ENCODE data around the gene NEU3.
"Not testable (repeated sequence)": the region's sequence is repeated elsewhere in the genome, so short reads cannot be mapped to it uniquely, and the experiment has no call there.

Gene NEU3

GRCh38 chr11:75014129-75014528 is 25.4 kb downstream of the NEU3 start:
- Histone ChIP-seq H3K27me3 (ENCODE audit: low read depth, low read length) (no peaks in the 10 kb centered on the region), H3K36me3 (ENCODE audit: control insufficient read depth in 1 of 2, insufficient read depth in 2 of 2, low read length in 2 of 2) (peaks cover 5 to 9% of the 10 kb centered on the region in 2 donors), H3K9me3 (ENCODE audit: control insufficient read depth in 1 of 2, low read length in 2 of 2) (no peaks in the 10 kb centered on the region), H3K4me3 (ENCODE audit: low read depth in 1 of 2, low read length in 2 of 2) (no peak overlapping the region), H3K27ac (ENCODE audit: low read length) (no peak overlapping the region), H3K4me1 (ENCODE audit: control insufficient read depth in 1 of 2, insufficient read depth in 2 of 2, low read length in 2 of 2) (no peaks in the 10 kb centered on the region)

DNA sequence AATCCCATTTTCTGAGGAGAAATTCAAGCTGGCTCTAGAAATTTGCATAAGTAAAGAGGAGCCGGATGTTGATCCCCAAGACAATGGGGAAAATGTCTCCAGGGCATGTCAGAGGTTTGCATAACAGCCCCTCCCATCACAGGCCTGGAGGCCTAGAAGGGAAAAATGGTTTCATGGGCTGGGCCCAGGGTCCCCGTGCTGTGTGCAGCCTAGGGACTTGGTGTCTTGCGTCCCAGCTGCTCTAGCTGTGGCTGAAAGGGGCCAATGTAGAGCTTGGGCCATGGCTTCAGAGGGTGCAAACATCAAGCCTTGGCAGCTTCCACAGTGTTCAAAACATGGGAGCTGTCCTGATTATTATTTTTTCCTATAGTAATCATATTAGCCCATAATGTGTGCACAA is 30.5 kb downstream of the NEU3 start:
- H3K4me1 ChIP-seq (ENCODE audit: control insufficient read depth in 1 of 2, insufficient read depth in 2 of 2, low read length in 2 of 2); H3K27ac ChIP-seq (ENCODE audit: low read length); H3K9me3 ChIP-seq (ENCODE audit: control insufficient read depth in 1 of 2, low read length in 2 of 2); H3K4me3 ChIP-seq (ENCODE audit: low read depth in 1 of 2, low read length in 2 of 2); H3K36me3 ChIP-seq (ENCODE audit: control insufficient read depth in 1 of 2, insufficient read depth in 2 of 2, low read length in 2 of 2); H3K27me3 ChIP-seq (ENCODE audit: low read depth, low read length): not testable (repeated sequence)

- H3K27me3 ChIP-seq (ENCODE audit: low read depth, low read length); H3K4me1 ChIP-seq (ENCODE audit: control insufficient read depth in 1 of 2, insufficient read depth in 2 of 2, low read length in 2 of 2); H3K4me3 ChIP-seq (ENCODE audit: low read depth in 1 of 2, low read length in 2 of 2); H3K27ac ChIP-seq (ENCODE audit: low read length); H3K36me3 ChIP-seq (ENCODE audit: control insufficient read depth in 1 of 2, insufficient read depth in 2 of 2, low read length in 2 of 2); H3K9me3 ChIP-seq (ENCODE audit: control insufficient read depth in 1 of 2, low read length in 2 of 2): not testable (repeated sequence)
Measured at GRCh38 chr11:75020328-75020727, 31.6 kb downstream of the NEU3 start.

DNA sequence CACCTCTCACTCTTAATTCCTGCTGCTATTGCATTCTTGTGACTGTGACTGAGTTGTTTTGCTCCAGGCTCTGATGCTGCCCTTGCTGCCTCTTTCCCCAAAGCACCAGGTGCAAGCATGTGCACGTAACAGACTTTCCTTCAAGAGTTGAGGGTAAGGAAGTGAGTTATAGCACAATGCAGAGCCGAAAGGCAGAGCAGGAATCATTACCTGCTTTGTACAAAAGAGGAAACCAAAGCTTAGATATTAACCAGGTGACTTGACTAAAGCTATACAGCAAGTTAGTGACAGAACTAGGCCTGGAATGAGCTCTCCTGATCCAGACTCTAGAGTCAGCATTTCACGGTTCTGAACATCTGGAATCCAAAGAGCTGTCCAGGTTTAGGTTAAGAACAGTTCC is 33.6 kb downstream of the NEU3 start:
- H3K36me3 ChIP-seq (ENCODE audit: control insufficient read depth in 1 of 2, insufficient read depth in 2 of 2, low read length in 2 of 2) = no peaks in the 10 kb centered on the region
- H3K4me3 ChIP-seq (ENCODE audit: low read depth in 1 of 2, low read length in 2 of 2) = no peak overlapping the region
- no peaks in the 10 kb centered on the region for H3K27me3 ChIP-seq (ENCODE audit: low read depth, low read length)
- H3K4me1 ChIP-seq (ENCODE audit: control insufficient read depth in 1 of 2, insufficient read depth in 2 of 2, low read length in 2 of 2) = peaks cover 0 to 5% of the 10 kb centered on the region in 2 donors
- H3K9me3 ChIP-seq (ENCODE audit: control insufficient read depth in 1 of 2, low read length in 2 of 2) = no peaks in the 10 kb centered on the region
- no peak overlapping the region for H3K27ac ChIP-seq (ENCODE audit: low read length)

- Histone ChIP-seq H3K9me3 (ENCODE audit: control insufficient read depth in 1 of 2, low read length in 2 of 2) (no peaks in the 10 kb centered on the region), H3K4me3 (ENCODE audit: low read depth in 1 of 2, low read length in 2 of 2) (no peak overlapping the region), H3K27me3 (ENCODE audit: low read depth, low read length) (no peaks in the 10 kb centered on the region), H3K36me3 (ENCODE audit: control insufficient read depth in 1 of 2, insufficient read depth in 2 of 2, low read length in 2 of 2) (no peaks in the 10 kb centered on the region), H3K27ac (ENCODE audit: low read length) (no peak overlapping the region), H3K4me1 (ENCODE audit: control insufficient read depth in 1 of 2, insufficient read depth in 2 of 2, low read length in 2 of 2) (peaks cover 0 to 5% of the 10 kb centered on the region in 2 donors)
Measured at GRCh38 chr11:75022759-75023396, 34.1 kb downstream of the NEU3 start.

GRCh38 chr11:75023446-75024067 is 34.8 kb downstream of the NEU3 start:
- Histone ChIP-seq H3K27me3 (ENCODE audit: low read depth, low read length) (no peaks in the 10 kb centered on the region), H3K4me1 (ENCODE audit: control insufficient read depth in 1 of 2, insufficient read depth in 2 of 2, low read length in 2 of 2) (peaks cover 0 to 5% of the 10 kb centered on the region in 2 donors), H3K9me3 (ENCODE audit: control insufficient read depth in 1 of 2, low read length in 2 of 2) (no peaks in the 10 kb centered on the region), H3K4me3 (ENCODE audit: low read depth in 1 of 2, low read length in 2 of 2) (no peak overlapping the region), H3K36me3 (ENCODE audit: control insufficient read depth in 1 of 2, insufficient read depth in 2 of 2, low read length in 2 of 2) (no peaks in the 10 kb centered on the region), H3K27ac (ENCODE audit: low read length) (no peak overlapping the region)

DNA sequence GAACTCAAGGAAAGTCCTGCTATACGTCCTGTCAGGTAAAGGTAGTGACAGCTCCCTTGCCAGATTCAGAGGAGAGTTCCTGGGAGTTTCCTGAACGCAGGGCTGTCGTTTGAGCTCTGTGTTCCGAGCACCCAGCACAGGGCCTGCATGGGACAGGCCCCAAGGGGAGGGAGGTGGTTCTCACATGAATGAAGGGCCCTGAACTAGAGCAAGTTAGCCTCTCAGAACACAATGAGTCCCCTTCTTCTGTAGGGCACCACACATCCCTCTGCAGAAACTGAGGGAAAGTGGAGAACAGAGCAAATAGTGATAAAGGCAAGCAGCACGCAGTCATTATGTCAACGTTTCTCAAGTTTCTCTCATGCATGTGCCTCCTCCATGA is 35.3 kb downstream of the NEU3 start:
- no peaks in the 10 kb centered on the region for H3K36me3 ChIP-seq (ENCODE audit: control insufficient read depth in 1 of 2, insufficient read depth in 2 of 2, low read length in 2 of 2)
- no peak overlapping the region for H3K4me3 ChIP-seq (ENCODE audit: low read depth in 1 of 2, low read length in 2 of 2)
- peaks cover 0 to 5% of the 10 kb centered on the region in 2 donors for H3K4me1 ChIP-seq (ENCODE audit: control insufficient read depth in 1 of 2, insufficient read depth in 2 of 2, low read length in 2 of 2)
- H3K9me3 ChIP-seq (ENCODE audit: control insufficient read depth in 1 of 2, low read length in 2 of 2) = no peaks in the 10 kb centered on the region
- no peak overlapping the region for H3K27ac ChIP-seq (ENCODE audit: low read length)
- no peaks in the 10 kb centered on the region for H3K27me3 ChIP-seq (ENCODE audit: low read depth, low read length)

- H3K9me3 ChIP-seq (ENCODE audit: control insufficient read depth in 1 of 2, low read length in 2 of 2) = no peaks in the 10 kb centered on the region
- no peak overlapping the region for H3K27ac ChIP-seq (ENCODE audit: low read length)
- no peak overlapping the region for H3K4me3 ChIP-seq (ENCODE audit: low read depth in 1 of 2, low read length in 2 of 2)
- H3K27me3 ChIP-seq (ENCODE audit: low read depth, low read length) = no peaks in the 10 kb centered on the region
- no peaks in the 10 kb centered on the region for H3K36me3 ChIP-seq (ENCODE audit: control insufficient read depth in 1 of 2, insufficient read depth in 2 of 2, low read length in 2 of 2)
- H3K4me1 ChIP-seq (ENCODE audit: control insufficient read depth in 1 of 2, insufficient read depth in 2 of 2, low read length in 2 of 2) = peaks cover 0 to 5% of the 10 kb centered on the region in 2 donors
Measured at GRCh38 chr11:75024764-75025211, 36.1 kb downstream of the NEU3 start.

- Histone ChIP-seq H3K4me3 (ENCODE audit: low read depth in 1 of 2, low read length in 2 of 2) (no peak overlapping the region), H3K36me3 (ENCODE audit: control insufficient read depth in 1 of 2, insufficient read depth in 2 of 2, low read length in 2 of 2) (no peaks in the 10 kb centered on the region), H3K27me3 (ENCODE audit: low read depth, low read length) (no peaks in the 10 kb centered on the region), H3K27ac (ENCODE audit: low read length) (no peak overlapping the region), H3K4me1 (ENCODE audit: control insufficient read depth in 1 of 2, insufficient read depth in 2 of 2, low read length in 2 of 2) (peaks cover 0 to 5% of the 10 kb centered on the region in 2 donors), H3K9me3 (ENCODE audit: control insufficient read depth in 1 of 2, low read length in 2 of 2) (no peaks in the 10 kb centered on the region)
Measured at GRCh38 chr11:75025561-75025960, 36.8 kb downstream of the NEU3 start.

DNA sequence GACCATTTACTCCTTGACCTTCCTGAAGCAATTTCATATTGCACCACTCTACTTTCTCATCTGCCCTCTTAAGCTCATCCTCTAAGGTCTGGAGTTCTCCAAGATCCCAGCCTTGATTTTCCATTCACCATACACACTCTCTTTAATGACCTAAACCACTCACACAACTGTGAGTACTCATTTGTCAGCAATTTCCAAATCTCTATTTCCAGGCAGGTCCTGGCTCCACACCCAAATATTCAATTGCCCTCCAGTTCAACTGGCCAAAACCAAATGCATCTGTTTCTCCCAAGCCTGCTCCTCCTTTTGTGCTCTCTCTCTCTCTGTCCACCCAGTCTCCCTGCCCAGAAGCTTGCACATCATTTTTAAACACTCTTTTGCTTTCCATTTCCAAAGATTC is 39.6 kb downstream of the NEU3 start:
- Histone ChIP-seq H3K9me3 (ENCODE audit: control insufficient read depth in 1 of 2, low read length in 2 of 2) (no peaks in the 10 kb centered on the region), H3K36me3 (ENCODE audit: control insufficient read depth in 1 of 2, insufficient read depth in 2 of 2, low read length in 2 of 2) (no peaks in the 10 kb centered on the region), H3K4me3 (ENCODE audit: low read depth in 1 of 2, low read length in 2 of 2) (no peak overlapping the region), H3K27me3 (ENCODE audit: low read depth, low read length) (no peaks in the 10 kb centered on the region), H3K27ac (ENCODE audit: low read length) (no peak overlapping the region), H3K4me1 (ENCODE audit: control insufficient read depth in 1 of 2, insufficient read depth in 2 of 2, low read length in 2 of 2) (peaks cover 0 to 4% of the 10 kb centered on the region in 2 donors)

DNA sequence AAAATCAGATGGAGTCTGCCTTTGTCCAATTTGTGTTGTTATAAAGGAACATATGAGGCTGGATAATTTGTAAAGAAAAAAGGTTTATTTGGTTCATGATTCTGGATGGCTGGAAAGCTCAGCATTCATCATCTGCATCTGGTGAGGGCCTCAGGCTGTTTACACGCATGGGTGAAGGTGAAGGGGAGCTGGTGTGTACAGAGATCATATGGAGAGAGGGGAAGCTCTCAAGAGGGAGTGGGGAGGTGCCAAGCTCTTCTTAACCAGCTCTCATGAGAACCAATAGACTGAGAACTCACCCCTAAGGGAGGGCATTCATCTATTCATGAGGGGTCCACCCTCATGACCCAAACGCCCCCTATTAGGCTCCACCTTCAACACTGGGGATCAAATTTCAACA is 40.0 kb downstream of the NEU3 start:
- Histone ChIP-seq H3K4me1 (ENCODE audit: control insufficient read depth in 1 of 2, insufficient read depth in 2 of 2, low read length in 2 of 2) (no peaks in the 10 kb centered on the region), H3K27me3 (ENCODE audit: low read depth, low read length) (no peaks in the 10 kb centered on the region), H3K4me3 (ENCODE audit: low read depth in 1 of 2, low read length in 2 of 2) (no peak overlapping the region), H3K27ac (ENCODE audit: low read length) (no peak overlapping the region), H3K9me3 (ENCODE audit: control insufficient read depth in 1 of 2, low read length in 2 of 2) (no peaks in the 10 kb centered on the region), H3K36me3 (ENCODE audit: control insufficient read depth in 1 of 2, insufficient read depth in 2 of 2, low read length in 2 of 2) (no peaks in the 10 kb centered on the region)
